Mucosa of stomach (tissue), 1 donor: ENCODE measurements around the gene TRIM26.

Experiments used
- H3K27me3 ChIP-seq: one replicate; pipeline ENCODE4 v1.7.0; 2013; ENCODE audit warnings: mild to moderate bottlenecking, low read length; ENCODE audit not compliant: control insufficient read depth, insufficient read depth
- H3K36me3 ChIP-seq: one replicate; pipeline ENCODE4 v1.7.0; 2013; ENCODE audit warnings: low read length; ENCODE audit not compliant: control insufficient read depth, insufficient read depth
- H3K4me1 ChIP-seq: one replicate; pipeline ENCODE4 v1.7.0; 2013; ENCODE audit warnings: mild to moderate bottlenecking, low read length; ENCODE audit not compliant: control insufficient read depth, insufficient read depth
- H3K4me3 ChIP-seq: one replicate; pipeline ENCODE4 v1.7.0; 2013; ENCODE audit warnings: low read length
- H3K9ac ChIP-seq: one replicate; pipeline ENCODE4 v1.7.0; 2013; ENCODE audit warnings: mild to moderate bottlenecking, low read length, moderate library complexity
- H3K9me3 ChIP-seq: one replicate; pipeline ENCODE4 v1.7.0; 2013; ENCODE audit warnings: mild to moderate bottlenecking, low read length, moderate library complexity; ENCODE audit not compliant: control insufficient read depth
- donor health status: Pancreatic carcinoma.

The TRIM26 gene

DNA sequence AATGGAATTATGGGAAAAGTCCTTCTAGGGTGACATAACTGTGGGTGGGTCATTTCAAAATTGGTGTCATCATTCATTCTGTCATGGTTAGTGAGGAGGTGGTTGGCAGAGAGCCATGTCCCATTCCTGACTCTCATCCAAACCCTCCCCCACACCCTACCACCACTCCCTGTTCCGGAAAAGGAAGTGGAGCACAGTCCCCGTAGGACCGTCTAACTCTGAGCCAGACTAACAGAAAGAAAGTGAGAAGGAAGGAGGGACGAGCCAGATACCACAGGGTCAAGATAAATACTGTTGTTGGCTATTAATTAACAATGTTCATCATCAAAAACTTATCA lies 57.0 kb downstream of the TRIM26 start:
- no peaks in the 10 kb centered on the region for H3K27me3 ChIP-seq
- no peaks in the 10 kb centered on the region for H3K36me3 ChIP-seq
- H3K4me3 ChIP-seq = no peak overlapping the region
- no peak overlapping the region for H3K9ac ChIP-seq
- H3K4me1 ChIP-seq = peaks cover 9% of the 10 kb centered on the region
- H3K9me3 ChIP-seq = no peaks in the 10 kb centered on the region

DNA sequence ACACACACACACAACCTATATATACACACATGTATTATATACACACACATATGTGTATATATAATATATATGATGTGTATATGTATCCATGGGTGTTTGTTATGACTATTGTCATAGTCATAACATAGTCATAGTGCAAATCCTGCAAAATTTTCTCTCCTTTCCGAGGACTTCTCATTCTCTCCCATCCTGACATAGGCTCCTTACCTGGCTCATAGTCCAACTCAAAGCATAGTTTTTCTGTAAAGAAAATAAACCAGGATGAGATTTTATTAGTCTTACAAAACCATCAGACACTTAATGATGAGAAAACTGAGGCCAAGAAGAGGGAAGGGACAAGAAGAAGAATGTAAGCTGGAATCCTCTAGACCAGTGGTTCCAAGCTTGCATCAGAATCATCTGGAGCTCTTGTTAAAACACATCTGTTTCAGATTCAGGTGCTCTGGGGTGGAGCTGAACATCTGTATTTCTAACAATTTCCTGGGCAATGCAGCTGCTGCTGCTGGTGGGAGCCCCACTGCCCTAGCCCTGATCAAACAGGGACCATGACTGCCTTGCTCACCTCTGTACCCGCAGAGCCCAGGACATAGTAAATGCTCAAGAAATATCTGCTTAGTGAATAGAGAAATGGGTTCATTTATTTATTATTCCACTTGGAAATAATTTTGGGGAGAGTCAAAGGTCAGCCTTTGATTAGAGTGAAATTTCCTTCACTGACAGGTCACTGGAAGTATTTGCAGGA lies 57.5 kb downstream of the TRIM26 start:
- Histone ChIP-seq H3K4me1 (peaks cover 9% of the 10 kb centered on the region), H3K36me3 (no peaks in the 10 kb centered on the region), H3K27me3 (no peaks in the 10 kb centered on the region), H3K9me3 (no peaks in the 10 kb centered on the region), H3K4me3 (no peak overlapping the region), H3K9ac (no peak overlapping the region)

DNA sequence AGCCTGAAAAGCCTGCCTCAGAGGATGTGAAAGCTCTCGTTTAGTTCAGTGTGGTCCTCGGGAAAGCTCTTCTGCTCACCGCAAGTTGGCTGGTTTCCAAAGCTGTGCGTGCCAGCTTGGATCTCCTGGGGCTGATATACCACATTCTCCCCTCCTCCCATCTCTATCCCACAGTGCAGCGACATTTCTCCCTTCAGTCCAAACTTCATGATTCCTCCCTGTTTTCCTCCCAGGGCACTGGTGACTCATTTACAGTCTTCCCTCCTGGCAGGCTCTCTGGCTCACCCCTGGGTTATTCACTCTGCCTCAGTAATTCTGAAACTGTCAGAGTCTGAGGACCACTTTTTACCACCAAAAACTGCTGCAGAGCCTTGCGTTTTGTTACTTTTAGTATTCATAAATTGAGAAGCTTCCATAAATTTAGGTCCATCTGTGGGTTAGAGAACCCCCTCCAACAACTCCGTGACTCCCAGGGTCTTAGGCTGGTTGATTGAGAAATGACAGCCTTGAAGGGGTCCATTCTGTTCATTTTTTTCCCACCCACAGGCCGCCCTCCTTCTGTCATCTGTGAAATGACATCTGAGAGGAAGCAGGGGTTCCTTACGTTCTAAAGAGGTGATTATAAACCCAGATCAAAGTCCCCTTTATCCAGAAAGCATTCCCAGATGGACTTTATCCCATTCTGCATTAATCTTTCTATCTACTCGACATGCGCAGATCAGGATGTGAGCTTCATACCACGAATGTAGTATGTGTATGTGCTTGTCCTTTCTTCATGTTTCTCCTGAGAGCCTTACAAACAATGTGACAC lies 58.3 kb downstream of the TRIM26 start:
- Histone ChIP-seq H3K27me3 (no peaks in the 10 kb centered on the region), H3K4me1 (peaks cover 9% of the 10 kb centered on the region), H3K9ac (no peak overlapping the region), H3K9me3 (no peaks in the 10 kb centered on the region), H3K4me3 (no peak overlapping the region), H3K36me3 (no peaks in the 10 kb centered on the region)

DNA sequence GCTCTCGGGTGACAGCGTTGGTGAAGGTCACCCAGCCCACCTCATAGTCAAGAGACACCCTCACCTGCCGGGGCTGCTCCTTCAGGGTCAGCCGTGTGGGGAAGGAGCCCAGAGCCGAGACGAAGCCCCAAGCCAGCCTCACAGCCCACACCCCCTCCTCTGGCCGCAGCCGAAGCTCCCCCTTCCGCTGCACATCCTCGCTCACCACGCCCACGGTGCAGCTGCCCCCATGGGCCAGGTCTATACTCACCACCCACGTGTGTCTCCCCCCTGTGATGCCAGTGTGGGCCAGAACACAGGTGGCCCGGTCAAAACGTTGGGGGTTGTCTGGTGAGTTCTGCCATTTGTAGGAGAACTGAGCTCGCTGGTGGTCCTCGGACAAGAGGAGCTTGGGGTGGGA lies 59.1 kb downstream of the TRIM26 start:
- Histone ChIP-seq H3K36me3 (no peaks in the 10 kb centered on the region), H3K4me1 (peaks cover 9% of the 10 kb centered on the region), H3K9ac (no peak overlapping the region), H3K27me3 (no peaks in the 10 kb centered on the region), H3K9me3 (no peaks in the 10 kb centered on the region), H3K4me3 (no peak overlapping the region)

DNA sequence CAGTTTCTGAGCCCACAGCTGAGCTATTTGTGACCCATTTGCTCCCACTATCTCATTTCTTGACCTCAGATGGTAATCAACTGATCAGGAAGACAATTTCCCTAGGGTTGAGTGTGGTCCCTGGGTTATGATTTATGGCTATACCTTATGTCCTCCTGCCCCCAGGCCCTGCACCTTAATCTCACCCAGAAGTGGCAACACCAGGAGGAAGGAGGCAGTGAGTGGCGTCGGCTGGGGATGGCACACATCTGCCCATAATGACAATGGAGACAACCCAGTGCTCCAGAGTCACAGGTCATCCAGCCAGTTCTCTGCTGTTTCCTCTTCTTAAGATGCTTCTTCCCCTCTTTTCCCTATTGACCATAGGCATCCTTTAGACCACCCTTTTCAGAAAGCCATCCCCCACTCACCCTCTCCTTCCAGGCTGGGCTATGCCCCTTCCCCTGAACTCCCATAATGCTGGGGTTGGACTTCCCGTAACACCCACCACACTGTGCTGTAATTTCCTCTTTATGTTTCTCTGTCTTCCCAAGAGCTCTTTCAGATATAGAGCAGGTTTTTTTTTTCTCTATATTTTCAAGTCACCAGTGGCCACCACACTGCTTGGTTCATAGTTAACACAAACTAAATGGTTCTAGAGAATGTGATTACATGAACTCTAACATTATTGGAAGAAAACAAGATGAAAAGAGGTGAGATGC lies 60.1 kb downstream of the TRIM26 start:
- no peaks in the 10 kb centered on the region for H3K36me3 ChIP-seq
- H3K9ac ChIP-seq = no peak overlapping the region
- no peak overlapping the region for H3K4me3 ChIP-seq
- H3K4me1 ChIP-seq = peaks cover 9% of the 10 kb centered on the region
- no peaks in the 10 kb centered on the region for H3K9me3 ChIP-seq
- peaks cover 3% of the 10 kb centered on the region for H3K27me3 ChIP-seq

DNA sequence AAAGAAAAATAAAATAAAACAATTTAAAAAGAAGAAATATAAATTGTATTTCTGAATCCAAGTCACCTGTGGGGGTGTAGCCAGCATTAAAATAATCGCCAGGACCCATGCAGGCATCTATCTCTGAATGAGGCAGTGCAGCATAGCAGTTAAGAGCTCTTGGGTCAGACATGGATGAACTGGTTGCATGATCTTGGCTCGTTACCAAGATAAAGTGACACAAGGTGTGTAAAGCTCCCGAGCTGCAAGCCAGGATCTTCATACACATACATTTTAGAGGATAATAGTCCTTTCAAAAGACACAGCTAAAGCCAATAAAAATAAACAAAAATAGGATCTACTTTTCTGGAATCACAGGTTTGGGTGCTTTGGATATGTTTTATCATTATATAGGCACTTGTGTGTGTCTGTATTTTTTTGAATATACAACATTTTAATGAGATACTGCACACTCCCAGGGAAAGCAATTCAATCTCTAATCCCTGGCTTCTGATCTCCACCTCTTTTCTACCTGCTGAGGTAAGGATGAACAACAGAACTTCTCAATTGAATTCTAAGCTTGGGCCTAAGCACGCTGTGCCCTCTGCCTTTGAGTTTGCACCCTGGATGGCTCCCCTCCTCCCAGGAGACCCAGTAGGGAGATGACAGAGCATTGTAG lies 61.1 kb downstream of the TRIM26 start:
- Histone ChIP-seq H3K27me3 (peaks cover 4% of the 10 kb centered on the region), H3K9me3 (no peaks in the 10 kb centered on the region), H3K4me3 (no peak overlapping the region), H3K36me3 (no peaks in the 10 kb centered on the region), H3K4me1 (peaks cover 9% of the 10 kb centered on the region), H3K9ac (no peak overlapping the region)

DNA sequence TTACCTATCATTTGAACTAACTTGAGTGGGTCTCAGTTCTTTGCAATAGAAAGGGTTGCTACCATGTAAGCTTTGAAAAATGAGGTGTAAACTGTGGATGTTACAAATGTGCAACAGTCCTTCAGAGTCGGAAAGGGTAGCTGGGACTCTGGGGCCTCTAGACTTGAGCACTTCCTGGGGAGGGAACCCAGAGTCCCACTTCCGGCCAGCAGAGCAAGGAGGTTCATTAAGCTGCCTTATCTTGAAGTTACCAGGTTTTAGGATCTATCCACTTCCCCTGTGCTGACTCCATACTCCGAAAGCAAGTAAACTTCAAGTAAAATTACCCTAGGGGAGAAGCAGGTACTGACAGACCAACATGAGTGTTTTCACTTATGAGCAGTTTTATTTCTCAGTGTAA lies 61.6 kb downstream of the TRIM26 start:
- Histone ChIP-seq H3K36me3 (no peaks in the 10 kb centered on the region), H3K9ac (no peak overlapping the region), H3K27me3 (peaks cover 4% of the 10 kb centered on the region), H3K4me1 (peaks cover 9% of the 10 kb centered on the region), H3K4me3 (no peak overlapping the region), H3K9me3 (no peaks in the 10 kb centered on the region)

DNA sequence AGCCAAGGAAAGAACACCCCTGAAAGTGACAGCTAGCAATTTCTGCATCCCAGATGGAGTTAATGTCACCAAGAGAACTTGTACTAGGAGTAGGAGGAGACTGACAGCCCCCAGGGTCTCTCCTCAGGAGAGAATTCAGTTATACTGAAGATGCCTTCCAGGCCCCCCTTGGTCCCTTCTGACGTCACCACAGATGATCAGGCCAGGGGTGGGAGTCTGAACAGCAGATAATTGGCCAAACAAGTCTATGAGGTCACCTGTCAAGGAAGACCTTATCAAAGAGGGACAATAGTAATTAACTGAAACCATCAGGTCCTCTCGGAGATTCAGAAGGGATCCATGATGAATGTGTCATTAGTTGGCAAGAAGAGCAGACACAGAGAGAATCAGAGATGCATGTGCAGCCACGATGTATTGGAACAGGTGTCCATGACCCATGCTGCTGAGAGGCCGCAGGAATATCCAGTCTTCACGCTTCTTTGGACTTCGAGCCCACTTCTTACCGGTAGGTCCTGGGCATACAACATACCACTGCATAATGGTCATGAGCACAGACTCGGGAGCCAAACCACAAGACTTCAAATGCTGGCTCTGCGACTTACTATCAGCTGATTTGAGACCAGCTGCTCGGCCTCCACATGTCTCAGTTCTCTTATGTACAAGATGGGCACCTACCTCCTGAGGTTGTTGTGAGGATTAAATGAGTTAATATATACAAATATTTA lies 62.4 kb downstream of the TRIM26 start:
- H3K4me1 ChIP-seq = peaks cover 4% of the 10 kb centered on the region
- no peaks in the 10 kb centered on the region for H3K36me3 ChIP-seq
- no peak overlapping the region for H3K4me3 ChIP-seq
- no peaks in the 10 kb centered on the region for H3K9me3 ChIP-seq
- peaks cover 4% of the 10 kb centered on the region for H3K27me3 ChIP-seq
- no peak overlapping the region for H3K9ac ChIP-seq

DNA sequence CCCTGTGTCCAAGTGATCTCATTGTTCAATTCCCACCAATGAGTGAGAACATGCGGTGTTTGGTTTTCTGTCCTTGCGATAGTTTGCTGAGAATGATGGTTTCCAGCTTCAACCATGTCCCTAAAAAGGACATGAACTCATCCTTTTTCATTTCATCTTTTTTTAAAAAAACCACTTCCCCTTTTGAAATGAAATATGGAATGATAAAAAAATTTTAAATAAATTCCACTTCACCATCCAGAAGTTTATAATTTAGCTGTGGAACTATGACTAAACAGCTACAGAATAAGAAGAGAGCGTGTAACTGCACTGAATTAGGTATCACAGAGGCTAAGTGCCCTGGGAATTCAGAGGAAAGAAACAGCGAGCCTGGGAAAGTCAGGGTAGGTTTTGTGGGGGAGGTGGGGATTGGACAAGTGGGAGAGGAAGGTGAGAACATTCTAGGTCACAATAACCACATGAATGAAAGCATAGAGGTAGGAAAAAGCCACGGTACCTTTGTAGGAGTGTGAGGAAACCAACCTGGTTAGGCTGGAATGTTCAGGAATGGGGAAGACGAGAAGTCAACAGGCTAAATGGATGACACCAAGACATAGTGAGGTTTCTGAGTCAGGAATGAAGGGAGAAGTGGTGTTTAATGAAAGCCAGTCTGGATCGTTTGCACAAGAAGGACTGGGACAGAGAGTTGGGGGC lies 63.2 kb downstream of the TRIM26 start:
- Histone ChIP-seq H3K9me3 (no peaks in the 10 kb centered on the region), H3K27me3 (peaks cover 8% of the 10 kb centered on the region), H3K9ac (no peak overlapping the region), H3K4me3 (no peak overlapping the region), H3K36me3 (no peaks in the 10 kb centered on the region), H3K4me1 (no peaks in the 10 kb centered on the region)

DNA sequence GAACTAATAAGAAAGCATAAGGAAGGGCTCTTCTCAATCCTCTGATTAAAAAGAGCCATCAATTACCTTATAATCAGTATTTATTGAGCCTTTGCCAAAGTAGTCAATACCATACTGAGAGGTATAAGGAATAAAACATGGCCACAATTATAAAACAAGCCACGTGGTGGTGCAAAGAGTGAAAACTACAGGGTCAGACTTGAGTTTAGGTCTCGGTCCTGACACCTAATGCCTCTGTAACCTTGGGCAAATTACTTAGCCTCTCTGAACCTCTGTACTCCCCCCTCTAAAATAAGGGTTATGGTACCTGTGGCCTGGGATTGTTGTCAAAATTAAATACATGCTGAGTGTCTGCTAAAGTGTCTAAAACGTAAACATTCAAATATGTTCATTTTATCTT lies 64.0 kb downstream of the TRIM26 start:
- peaks cover 9% of the 10 kb centered on the region for H3K27me3 ChIP-seq
- no peaks in the 10 kb centered on the region for H3K36me3 ChIP-seq
- no peak overlapping the region for H3K4me3 ChIP-seq
- peaks cover 2% of the 10 kb centered on the region for H3K4me1 ChIP-seq
- no peaks in the 10 kb centered on the region for H3K9me3 ChIP-seq
- H3K9ac ChIP-seq = no peak overlapping the region

DNA sequence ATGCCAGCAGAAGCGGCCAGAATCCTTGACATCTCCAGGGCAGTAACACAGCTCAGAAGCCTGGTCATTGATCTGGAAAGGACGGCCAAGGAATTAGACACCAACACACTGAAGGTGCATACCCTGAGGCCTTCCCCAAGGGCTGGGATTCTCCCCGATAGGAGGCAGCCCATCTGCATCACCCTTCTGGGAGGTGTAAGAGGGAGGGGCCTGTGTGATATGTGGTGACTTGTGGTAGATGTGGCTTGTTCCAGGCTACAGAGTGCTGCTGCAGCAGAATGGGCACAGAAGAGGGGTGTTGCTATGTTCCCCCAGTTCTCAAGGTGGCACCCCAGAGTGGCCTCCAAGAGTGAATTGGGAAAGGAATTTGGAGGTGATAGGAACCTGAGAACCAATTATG lies 66.1 kb downstream of the TRIM26 start:
- Histone ChIP-seq H3K4me3 (no peak overlapping the region), H3K36me3 (no peaks in the 10 kb centered on the region), H3K9me3 (no peaks in the 10 kb centered on the region), H3K4me1 (peaks cover 8% of the 10 kb centered on the region), H3K9ac (no peak overlapping the region), H3K27me3 (peaks cover 13% of the 10 kb centered on the region)
